DOHH2 (cell line): Measurements from ENCODE around the gene DYNC1LI1.
A peak's percentile ranks its signal among the peaks of the same experiment; 100 is the strongest.

Experiments used
- H3F3A ChIP-seq: fragments of 200-600 bp; sonication (generic), shearing (Covaris generic); 2 replicates; pipeline ENCODE4 v1.6.0; 2016; ENCODE audit warnings: antibody characterized with exemption, mild to moderate bottlenecking; ENCODE audit not compliant: control insufficient read depth, insufficient read depth
- H3K27ac ChIP-seq: fragments of 200-600 bp; sonication (generic); 2 replicates; pipeline ENCODE4 v1.5.1; 2014; ENCODE audit warnings: low read depth, mild to moderate bottlenecking, low read length, moderate library complexity
- H3K27me3 ChIP-seq: fragments of 200-600 bp; sonication (generic); 2 replicates; pipeline ENCODE4 v1.6.1; 2014; ENCODE audit warnings: mild to moderate bottlenecking, low read length, mixed read lengths; ENCODE audit not compliant: control insufficient read depth
- H3K36me3 ChIP-seq: fragments of 200-600 bp; sonication (generic); 2 replicates; pipeline ENCODE4 v1.6.1; 2014; ENCODE audit warnings: mild to moderate bottlenecking, low read length, moderate library complexity, mixed read lengths; ENCODE audit not compliant: control insufficient read depth
- H3K4me1 ChIP-seq: fragments of 200-600 bp; sonication (generic); 2 replicates; pipeline ENCODE4 v1.6.1; 2014; ENCODE audit warnings: mild to moderate bottlenecking, low read length, mixed read lengths; ENCODE audit not compliant: control insufficient read depth
- H3K4me2 ChIP-seq: fragments of 200-600 bp; sonication (generic); 2 replicates; pipeline ENCODE4 v1.6.0; 2014; ENCODE audit warnings: mild to moderate bottlenecking, low read length, moderate library complexity
- H3K4me3 ChIP-seq: fragments of 200-600 bp; sonication (generic); 2 replicates; pipeline ENCODE4 v1.5.1; 2014; ENCODE audit warnings: mild to moderate bottlenecking, low read length, mixed read lengths
- H3K79me2 ChIP-seq: fragments of 200-600 bp; sonication (generic); 2 replicates; pipeline ENCODE4 v1.6.1; 2014; ENCODE audit warnings: mild to moderate bottlenecking, low read length, mixed read lengths; ENCODE audit not compliant: control insufficient read depth
- H3K9me2 ChIP-seq: fragments of 200-600 bp; sonication (generic); replicated peaks from 2 replicates; pipeline ENCODE4 v1.6.1; 2014; ENCODE audit warnings: mild to moderate bottlenecking, low read length, mixed read lengths; ENCODE audit not compliant: control insufficient read depth
- H3K9me3 ChIP-seq: fragments of 200-600 bp; sonication (generic); 2 replicates; pipeline ENCODE4 v1.6.1; 2014; ENCODE audit warnings: antibody characterized with exemption, low read length, mixed read lengths; ENCODE audit not compliant: control insufficient read depth, insufficient read depth
- H4K20me1 ChIP-seq: fragments of 200-600 bp; sonication (generic); 2 replicates; pipeline ENCODE4 v1.6.0; 2014; ENCODE audit warnings: low read depth, mild to moderate bottlenecking, antibody characterized with exemption, low read length, moderate library complexity; ENCODE audit not compliant: control insufficient read depth, insufficient read depth
- EZH2phosphoT487 ChIP-seq: fragments of 200-600 bp; sonication (generic); IDR thresholded peaks from 2 replicates; pipeline ENCODE4 v1.6.1; 2017; ENCODE audit warnings: borderline replicate concordance, mild to moderate bottlenecking, antibody characterized with exemption, low read length, moderate library complexity, mixed read lengths
- TF ChIP-seq, protein P1 (sequence below): fragments of 200-600 bp; sonication (generic); IDR thresholded peaks from one replicate; pipeline ENCODE4 v1.5.1; 2014; ENCODE audit warnings: antibody characterized with exemption, mild to moderate bottlenecking, low read depth, low read length; ENCODE audit not compliant: poor library complexity, severe bottlenecking

Gene DYNC1LI1

GRCh38 chr3:32551496-32551895, 19.2 kb downstream of the DYNC1LI1 start:
- H3K27ac ChIP-seq, result no peak overlapping the region
- H3F3A ChIP-seq, result peaks cover 6% of the 10 kb centered on the region
- H3K36me3 ChIP-seq, result peaks cover 5% of the 10 kb centered on the region; the same call in 1 of the 2 replicates
- H3K4me1 ChIP-seq, result peaks cover 20% of the 10 kb centered on the region
- TF ChIP-seq, protein P1, sequence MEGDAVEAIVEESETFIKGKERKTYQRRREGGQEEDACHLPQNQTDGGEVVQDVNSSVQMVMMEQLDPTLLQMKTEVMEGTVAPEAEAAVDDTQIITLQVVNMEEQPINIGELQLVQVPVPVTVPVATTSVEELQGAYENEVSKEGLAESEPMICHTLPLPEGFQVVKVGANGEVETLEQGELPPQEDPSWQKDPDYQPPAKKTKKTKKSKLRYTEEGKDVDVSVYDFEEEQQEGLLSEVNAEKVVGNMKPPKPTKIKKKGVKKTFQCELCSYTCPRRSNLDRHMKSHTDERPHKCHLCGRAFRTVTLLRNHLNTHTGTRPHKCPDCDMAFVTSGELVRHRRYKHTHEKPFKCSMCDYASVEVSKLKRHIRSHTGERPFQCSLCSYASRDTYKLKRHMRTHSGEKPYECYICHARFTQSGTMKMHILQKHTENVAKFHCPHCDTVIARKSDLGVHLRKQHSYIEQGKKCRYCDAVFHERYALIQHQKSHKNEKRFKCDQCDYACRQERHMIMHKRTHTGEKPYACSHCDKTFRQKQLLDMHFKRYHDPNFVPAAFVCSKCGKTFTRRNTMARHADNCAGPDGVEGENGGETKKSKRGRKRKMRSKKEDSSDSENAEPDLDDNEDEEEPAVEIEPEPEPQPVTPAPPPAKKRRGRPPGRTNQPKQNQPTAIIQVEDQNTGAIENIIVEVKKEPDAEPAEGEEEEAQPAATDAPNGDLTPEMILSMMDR, result no peak
- no peak for TF ChIP-seq EZH2phosphoT487
- H3K9me3 ChIP-seq, result no peaks in the 10 kb centered on the region
- H3K27me3 ChIP-seq, result no peaks in the 10 kb centered on the region
- peaks cover 39% of the 10 kb centered on the region for H4K20me1 ChIP-seq
- H3K79me2 ChIP-seq, result peaks cover 95% of the 10 kb centered on the region
- no peaks in the 10 kb centered on the region for H3K9me2 ChIP-seq
- no peak overlapping the region for H3K4me3 ChIP-seq
- peak overlapping the region; percentile 43 for H3K4me2 ChIP-seq

DNA sequence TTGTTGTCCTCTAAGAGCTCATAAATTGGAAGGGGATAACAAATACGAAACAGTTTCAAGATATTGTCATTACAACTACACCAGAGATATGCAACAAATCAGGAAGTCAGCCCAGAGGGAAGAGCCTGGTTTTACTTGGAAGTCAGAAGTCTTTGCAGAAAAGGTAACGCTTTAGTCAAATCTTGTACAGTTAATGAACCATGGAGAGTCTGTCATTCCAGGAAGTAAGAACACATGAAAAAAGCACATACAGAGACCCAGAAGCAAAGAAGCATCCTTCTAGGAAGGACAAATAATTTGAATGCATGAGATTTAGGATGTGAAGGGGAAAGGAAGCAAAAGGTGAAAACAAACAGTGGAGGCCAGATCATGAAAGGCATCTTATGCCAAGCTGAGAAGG, 19.6 kb downstream of the DYNC1LI1 start:
- Histone ChIP-seq H4K20me1 (peaks cover 36% of the 10 kb centered on the region), H3F3A (peaks cover 6% of the 10 kb centered on the region), H3K9me3 (no peaks in the 10 kb centered on the region), H3K27ac (no peak overlapping the region), H3K79me2 (peaks cover 95% of the 10 kb centered on the region), H3K4me2 (peak overlapping the region; percentile 43), H3K4me3 (no peak overlapping the region), H3K27me3 (no peaks in the 10 kb centered on the region), H3K4me1 (peaks cover 20% of the 10 kb centered on the region), H3K9me2 (no peaks in the 10 kb centered on the region), H3K36me3 (peaks cover 5% of the 10 kb centered on the region; the same call in 1 of the 2 replicates)
- no peak for TF ChIP-seq EZH2phosphoT487
- TF ChIP-seq, protein P1, result no peak

DNA sequence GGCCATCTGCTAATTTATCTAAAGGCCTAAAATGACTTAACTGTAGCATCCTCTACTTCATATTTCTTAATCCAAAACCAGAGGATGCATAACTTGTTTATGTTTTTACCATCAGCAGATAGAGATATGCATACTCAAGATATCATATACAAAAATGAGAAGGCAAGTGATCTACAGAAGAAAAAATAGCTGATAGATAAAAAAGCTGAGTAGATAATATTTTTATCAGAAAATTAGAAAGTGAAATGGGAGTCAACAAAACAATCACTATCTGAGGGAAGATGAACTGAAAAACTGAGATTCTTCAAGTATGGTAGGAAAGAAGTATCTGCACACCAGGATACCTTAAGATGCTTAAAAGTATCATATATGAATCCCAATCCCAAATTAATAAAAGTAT, 25.4 kb downstream of the DYNC1LI1 start:
- H3K4me3 ChIP-seq, result no peak overlapping the region
- H3K9me3 ChIP-seq, result no peaks in the 10 kb centered on the region
- H4K20me1 ChIP-seq, result peaks cover 6% of the 10 kb centered on the region; the same call in 1 of the 2 replicates
- H3K4me1 ChIP-seq, result no peaks in the 10 kb centered on the region
- TF ChIP-seq EZH2phosphoT487, result no peak
- TF ChIP-seq, protein P1, result no peak
- H3K36me3 ChIP-seq, result peaks cover 24% of the 10 kb centered on the region
- H3K27me3 ChIP-seq, result no peaks in the 10 kb centered on the region
- no peaks in the 10 kb centered on the region for H3K9me2 ChIP-seq
- H3K79me2 ChIP-seq, result peaks cover 51% of the 10 kb centered on the region
- 0 out of 2 replicates have a peak, but pooled peaks cover 2% of the 10 kb centered on the region for H3F3A ChIP-seq
- H3K4me2 ChIP-seq, result no peak overlapping the region
- H3K27ac ChIP-seq, result no peak overlapping the region

DNA sequence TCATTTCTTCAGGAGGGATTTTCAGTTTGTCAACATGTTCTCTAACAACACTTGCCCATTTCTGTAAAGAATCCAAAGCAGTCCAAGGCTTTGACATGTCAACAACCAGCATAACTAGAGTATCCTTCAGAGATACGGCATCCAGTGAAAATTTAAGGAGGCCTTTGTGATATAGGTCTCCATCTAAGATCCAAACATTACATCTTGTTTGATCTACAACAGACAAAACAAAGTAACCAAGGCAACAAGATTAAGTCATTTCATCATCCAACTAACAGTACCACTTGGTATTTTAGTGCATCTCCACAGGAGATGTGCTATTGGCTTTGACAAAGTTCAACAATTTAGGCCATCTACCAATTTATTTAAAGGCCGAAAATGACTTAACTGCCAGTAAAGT, 25.8 kb downstream of the DYNC1LI1 start:
- H3K36me3 ChIP-seq, result peaks cover 24% of the 10 kb centered on the region
- TF ChIP-seq EZH2phosphoT487, result no peak
- TF ChIP-seq, protein P1, result no peak
- H3K79me2 ChIP-seq, result peaks cover 47% of the 10 kb centered on the region
- H3K4me1 ChIP-seq, result no peaks in the 10 kb centered on the region
- H3K4me2 ChIP-seq, result no peak overlapping the region
- no peaks in the 10 kb centered on the region for H3K27me3 ChIP-seq
- no peaks in the 10 kb centered on the region for H3K9me3 ChIP-seq
- H3K9me2 ChIP-seq, result no peaks in the 10 kb centered on the region
- no peak overlapping the region for H3K27ac ChIP-seq
- 0 out of 2 replicates have a peak, but pooled peaks cover 2% of the 10 kb centered on the region for H3F3A ChIP-seq
- no peak overlapping the region for H3K4me3 ChIP-seq
- peaks cover 6% of the 10 kb centered on the region; the same call in 1 of the 2 replicates for H4K20me1 ChIP-seq
